H1 (cell line): ENCODE results near the gene WBP1L. TPM values are rescaled to one million over a fixed set of nuclear protein-coding genes. Genes with fewer than 3 reads are reported as not detected.

Experiments
- CTCF ChIA-PET: fragments of 300-600 bp; sonication (Branson Sonifier 250); formaldehyde crosslinking; loops from one replicate; lab custom pipeline; 2021; ENCODE audit not compliant: partially characterized antibody; lab: Charles Lee
- POLR2A ChIA-PET: fragments of 300-600 bp; sonication (Branson Sonifier 250); formaldehyde crosslinking; loops from one replicate; lab custom pipeline; 2021; ENCODE audit warnings: inconsistent platforms; ENCODE audit not compliant: partially characterized antibody; lab: Charles Lee
- DNase-seq, 2 experiments: peaks; one replicate each; pipeline versions ENCODE4 v3.0.0 to v3.0.0-alpha.2; 2010 to 2022; ENCODE audit warnings: low spot score in 2 of 2, low read depth in 1 of 2, mixed read lengths in 1 of 2
- FAIRE-seq: peaks from 2 replicates; lab custom pipeline; 2011; peaks lifted over from hg19 to GRCh38; lab: Jason Lieb, UNC
- H2AFZ ChIP-seq: 2 replicates; pipeline ENCODE4 v1.8.1; 2012; ENCODE audit warnings: low read length, inconsistent platforms
- H2AK5ac ChIP-seq: 2 replicates; pipeline ENCODE4 v1.6.1; 2013; ENCODE audit warnings: low read depth, low read length
- H2BK120ac ChIP-seq: replicated peaks from 2 replicates; pipeline ENCODE3; 2013; ENCODE audit warnings: low read depth, low read length, inconsistent platforms
- H2BK12ac ChIP-seq: 2 replicates; pipeline ENCODE4 v1.6.1; 2013; ENCODE audit warnings: low read depth, low read length
- H2BK15ac ChIP-seq: 2 replicates; pipeline ENCODE4 v1.6.1; 2013; ENCODE audit warnings: low read length
- H2BK20ac ChIP-seq: 2 replicates; pipeline ENCODE4 v1.6.1; 2013; ENCODE audit warnings: low read length
- H2BK5ac ChIP-seq: 2 replicates; pipeline ENCODE4 v1.6.1; 2013; ENCODE audit warnings: low read depth, low read length
- H3K14ac ChIP-seq: 2 replicates; pipeline ENCODE4 v1.6.1; 2013; ENCODE audit warnings: inconsistent platforms; ENCODE audit not compliant: insufficient read length
- H3K18ac ChIP-seq: 2 replicates; pipeline ENCODE4 v1.6.1; 2013; ENCODE audit warnings: low read length; ENCODE audit errors: extremely low read depth
- H3K23ac ChIP-seq: 2 replicates; pipeline ENCODE4 v1.6.1; 2013; ENCODE audit warnings: inconsistent platforms; ENCODE audit not compliant: insufficient read length
- H3K23me2 ChIP-seq: 2 replicates; pipeline ENCODE4 v1.6.1; 2013; ENCODE audit warnings: low read depth, low read length
- H3K27ac ChIP-seq: 2 replicates; pipeline ENCODE4 v1.6.1; 2011; ENCODE audit warnings: low read depth, low read length, inconsistent platforms
- H3K27me3 ChIP-seq, 4 experiments: replicated peaks in 1 of 4; 1 replicate in 1 of 4; 2 replicates in 3 of 4; pipeline versions ENCODE4 v1.6.1 to v1.8.1; 2011 to 2013; ENCODE audit warnings: low read length in 3 of 4, mild to moderate bottlenecking in 3 of 4, inconsistent platforms in 2 of 4, mixed read lengths in 2 of 4, moderate library complexity in 1 of 4; ENCODE audit not compliant: control insufficient read depth in 3 of 4, insufficient read depth in 3 of 4; ENCODE audit errors: extremely low read depth in 1 of 4
- H3K36me3 ChIP-seq, 4 experiments: 2 replicates each; pipeline versions ENCODE4 v1.6.1 to v1.8.1; 2011 to 2013; ENCODE audit warnings: mild to moderate bottlenecking in 4 of 4, low read length in 3 of 4, moderate library complexity in 2 of 4, control low read depth in 1 of 4, inconsistent platforms in 1 of 4; ENCODE audit not compliant: insufficient read depth in 4 of 4, control insufficient read depth in 2 of 4
- H3K4ac ChIP-seq: replicated peaks from 2 replicates; pipeline ENCODE3; 2013; ENCODE audit warnings: low read length, low read depth, mixed read lengths, inconsistent platforms; ENCODE audit not compliant: insufficient read length
- H3K4me1 ChIP-seq, 4 experiments: replicated peaks in 1 of 4; 1 replicate in 1 of 4; 2 replicates in 3 of 4; pipeline versions ENCODE4 v1.6.1 to v1.8.1; 2011 to 2013; ENCODE audit warnings: low read length in 3 of 4, inconsistent platforms in 2 of 4, mixed read lengths in 1 of 4; ENCODE audit not compliant: insufficient read depth in 4 of 4, control insufficient read depth in 3 of 4
- H3K4me2 ChIP-seq, 2 experiments: 2 replicates each; pipeline versions ENCODE4 v1.6.1 to v1.8.1; 2011 to 2013; ENCODE audit warnings: low read depth in 2 of 2, low read length in 2 of 2, control low read depth in 1 of 2, inconsistent platforms in 1 of 2, mild to moderate bottlenecking in 1 of 2; ENCODE audit not compliant: insufficient read depth in 1 of 2
- H3K4me3 ChIP-seq, 4 experiments: fragments of 200-600, 300-600 bp in 1 of 4; sonication (generic), shearing (Covaris generic), sonication (Bioruptor Twin) in 1 of 4; 2 replicates each; pipeline versions ENCODE4 v1.5.1 to v1.8.1; 2011 to 2016; ENCODE audit warnings: low read length in 4 of 4, low read depth in 3 of 4, control low read depth in 2 of 4, inconsistent platforms in 2 of 4, mild to moderate bottlenecking in 2 of 4, mixed read lengths in 1 of 4, moderate library complexity in 1 of 4; ENCODE audit not compliant: insufficient read depth in 2 of 4; ENCODE audit errors: extremely low read depth in 1 of 4
- H3K56ac ChIP-seq: replicated peaks from 2 replicates; pipeline ENCODE3; 2013; ENCODE audit warnings: low read depth, mild to moderate bottlenecking, mixed read lengths, low read length, inconsistent platforms; ENCODE audit not compliant: insufficient read length
- H3K79me1 ChIP-seq: 2 replicates; pipeline ENCODE4 v1.6.1; 2013; ENCODE audit warnings: low read depth, low read length, control low read depth
- H3K79me2 ChIP-seq, 2 experiments: 2 replicates each; pipeline versions ENCODE4 v1.6.1 to v1.8.1; 2012 to 2013; ENCODE audit warnings: low read length in 2 of 2, mild to moderate bottlenecking in 2 of 2, inconsistent platforms in 1 of 2; ENCODE audit not compliant: insufficient read depth in 2 of 2, control insufficient read depth in 1 of 2
- H3K9ac ChIP-seq, 4 experiments: replicated peaks in 1 of 4; 1 replicate in 1 of 4; 2 replicates in 3 of 4; pipeline versions ENCODE4 v1.6.1 to v1.8.1; 2011 to 2013; ENCODE audit warnings: low read depth in 3 of 4, low read length in 3 of 4, control low read depth in 2 of 4, mild to moderate bottlenecking in 2 of 4, moderate library complexity in 2 of 4, inconsistent platforms in 1 of 4; ENCODE audit errors: extremely low read depth in 1 of 4
- H3K9me3 ChIP-seq, 2 experiments: 2 replicates each; pipeline versions ENCODE4 v1.6.1 to v1.8.1; 2012 to 2013; ENCODE audit warnings: mild to moderate bottlenecking in 2 of 2, moderate library complexity in 2 of 2, control low read depth in 1 of 2, inconsistent platforms in 1 of 2, low read depth in 1 of 2, low read length in 1 of 2, mixed read lengths in 1 of 2; ENCODE audit not compliant: insufficient read depth in 2 of 2
- H4K20me1 ChIP-seq, 2 experiments: replicated peaks in 1 of 2; 2 replicates each; pipeline versions ENCODE3 to v1.8.1; 2011 to 2013; ENCODE audit warnings: inconsistent platforms in 2 of 2, low read length in 2 of 2, mild to moderate bottlenecking in 1 of 2; ENCODE audit not compliant: insufficient read depth in 2 of 2, control insufficient read depth in 1 of 2
- H4K5ac ChIP-seq: 2 replicates; pipeline ENCODE4 v1.6.1; 2013; ENCODE audit warnings: low read length, low read depth, mixed read lengths, inconsistent platforms; ENCODE audit not compliant: insufficient read length
- H4K8ac ChIP-seq: 2 replicates; pipeline ENCODE4 v1.8.0; 2013; ENCODE audit warnings: mild to moderate bottlenecking, moderate library complexity, low read length, inconsistent platforms; ENCODE audit not compliant: insufficient read depth; ENCODE audit errors: extremely low read depth
- H4K91ac ChIP-seq: replicated peaks from 2 replicates; pipeline ENCODE3; 2013; ENCODE audit warnings: low read length, mixed read lengths, inconsistent platforms; ENCODE audit not compliant: insufficient read length
- ATF3 ChIP-seq: IDR thresholded peaks from 2 replicates; pipeline ENCODE4 v1.6.1; 2011; ENCODE audit warnings: low read depth, mild to moderate bottlenecking, low read length; ENCODE audit not compliant: insufficient read depth
- BACH1 ChIP-seq: IDR thresholded peaks from 2 replicates; pipeline ENCODE4 v1.6.1; 2012; ENCODE audit warnings: low read length, improper control_type of control experiment
- CBX5 ChIP-seq: fragments of 300-800, 300-1000 bp; sonication (generic); IDR thresholded peaks from 2 replicates; pipeline ENCODE4 v1.7.1; 2016; ENCODE audit warnings: antibody characterized with exemption, low read length, low read depth
- CEBPB ChIP-seq: IDR thresholded peaks from 2 replicates; pipeline ENCODE4 v1.6.1; 2012; ENCODE audit warnings: low read depth, low read length
- EP300 ChIP-seq, 2 experiments: IDR thresholded peaks; 1 replicate in 1 of 2; 2 replicates in 1 of 2; pipeline ENCODE4 v1.6.1; 2011 to 2012; ENCODE audit warnings: low read depth in 2 of 2, low read length in 2 of 2, mild to moderate bottlenecking in 2 of 2, borderline replicate concordance in 1 of 2, inconsistent platforms in 1 of 2, moderate library complexity in 1 of 2
- GABPA ChIP-seq: IDR thresholded peaks from 2 replicates; pipeline ENCODE4 v1.6.1; 2011; ENCODE audit warnings: mild to moderate bottlenecking, low read length, moderate library complexity, borderline replicate concordance; ENCODE audit not compliant: insufficient read depth
- RAD21 ChIP-seq, 2 experiments: IDR thresholded peaks in 1 of 2; conservative IDR thresholded peaks in 1 of 2; 2 replicates each; pipeline ENCODE4 v1.6.1; 2011; ENCODE audit warnings: low read depth in 2 of 2, low read length in 2 of 2, improper control_type of control experiment in 1 of 2, inconsistent platforms in 1 of 2, mild to moderate bottlenecking in 1 of 2, moderate library complexity in 1 of 2
- SAP30 ChIP-seq: fragments of 300-600 bp; sonication (generic); IDR thresholded peaks from 2 replicates; pipeline ENCODE4 v1.7.1; 2012; ENCODE audit warnings: low read length, moderate library complexity, mild to moderate bottlenecking, inconsistent platforms; ENCODE audit not compliant: insufficient read depth, insufficient replicate concordance
- SP1 ChIP-seq: IDR thresholded peaks from 2 replicates; pipeline ENCODE4 v1.6.1; 2011; ENCODE audit warnings: low read depth, low read length
- SP4 ChIP-seq: IDR thresholded peaks from 2 replicates; pipeline ENCODE4 v1.6.1; 2012; ENCODE audit warnings: low read length, inconsistent platforms
- TAF7 ChIP-seq: optimal IDR thresholded peaks from 2 replicates; pipeline ENCODE3; 2011; ENCODE audit warnings: low read depth, mild to moderate bottlenecking, inconsistent platforms, low read length, moderate library complexity, borderline replicate concordance
- TBP ChIP-seq: IDR thresholded peaks from 2 replicates; pipeline ENCODE4 v1.6.1; 2011; ENCODE audit warnings: low read depth, low read length, improper control_type of control experiment
- WGBS, 2 experiments: shearing (Covaris generic) in 1 of 2; methylation state at CpG; one replicate each; pipeline versions ENCODE4 v1.1.6 to v1.1.7; 2013 to 2015; ENCODE audit warnings: low lambda C conversion rate in 2 of 2, mixed read lengths in 2 of 2, inconsistent platforms in 1 of 2, low coverage in 1 of 2, missing lambda C conversion rate in 1 of 2; ENCODE audit not compliant: insufficient replicate concordance in 2 of 2, insufficient coverage in 1 of 2, insufficient read length in 1 of 2; ENCODE audit errors: extremely low coverage in 1 of 2, missing lambda C conversion rate in 1 of 2; 5-methylcytosine and 5-hydroxymethylcytosine counted together
- polyA plus RNA-seq, 7 experiments: library from polyadenylated mRNA; depleted of rRNA in 3 of 7; stranded (reverse) in 5 of 7; unstranded in 2 of 7; fragments of >200 nt in 5 of 7; fragments of 200-250 nt in 2 of 7; gene quantifications; 1 replicate in 5 of 7; 2 replicates in 1 of 7; 4 replicates in 1 of 7; pipeline versions ENCODE4 v1.2.1 to v1.2.3, GENCODE V29; 2011 to 2013; ENCODE audit warnings: missing spikeins in 2 of 7, mixed read lengths in 2 of 7
- total RNA-seq: library from RNA; stranded (reverse); fragmentation: NEBNext Ultra II Directional; extraction: Animal tissue kit (Norgen Biotek cat#: 25700); gene quantifications from 2 replicates; pipeline ENCODE4 v1.2.1, GENCODE V29; 2021

WBP1L gene
- total and polyA plus RNA-seq, 2 of the 8 experiments (the other 6 are each of a cell fraction or from before 2014, with no cell fraction given): 26.6 to 29.9 TPM

- no peak overlapping the region for H4K5ac ChIP-seq
- H3K4me1 ChIP-seq: no peaks in the 10 kb centered on the region
- H2AFZ ChIP-seq: no peak overlapping the region
- no peak overlapping the region for H2BK20ac ChIP-seq
- no peak overlapping the region for H3K14ac ChIP-seq
- no peak overlapping the region for H4K91ac ChIP-seq
- no peaks in the 10 kb centered on the region for H4K20me1 ChIP-seq
- H3K27ac ChIP-seq: no peak overlapping the region
- no peaks in the 10 kb centered on the region for H3K27me3 ChIP-seq
- no peak overlapping the region for H3K9ac ChIP-seq
- no peak overlapping the region for H4K8ac ChIP-seq
- ChIA-PET CTCF (interaction anchor here (0.6 to 5.2 kb wide), 26 partner anchors 8 to 316 kb away, joined by 3 to 42 read pairs (median 4); partner anchors contain the start of genes CYP17A1 and WBP1L), POLR2A (interaction anchor here (1.4 to 4.1 kb wide), 5 partner anchors 8 to 38 kb away, joined by 3 to 22 read pairs (median 6); partner anchors contain the start of genes ARL3, SFXN2 and WBP1L)
- no peak overlapping the region for H2BK5ac ChIP-seq
- no peak overlapping the region for H3K4me2 ChIP-seq
- DNase-seq (no peak), FAIRE-seq (no peak)
- peaks cover 3 to 7% of the 10 kb centered on the region in 2 experiments; a peak in 2 of 4 replicates for H3K79me2 ChIP-seq
- H2BK15ac ChIP-seq: no peak overlapping the region
- H3K23ac ChIP-seq: no peak overlapping the region
- peaks cover 3% of the 10 kb centered on the region; the same call in 1 of the 2 replicates for H3K79me1 ChIP-seq
- no peak overlapping the region for H2BK120ac ChIP-seq
- no peak overlapping the region for H2AK5ac ChIP-seq
- H2BK12ac ChIP-seq: 0 out of 2 replicates have a peak overlapping the region, but pooled peaks have one; percentile 84
- no peak overlapping the region for H3K56ac ChIP-seq
- WGBS, 2 experiments: 93% methylated on average over 9 of the region's 9 CpGs; no CpG with 5 or more reads in 1 of the 2 experiments
- no peak overlapping the region for H3K4me3 ChIP-seq
- no peaks in the 10 kb centered on the region for H3K9me3 ChIP-seq
- H3K18ac ChIP-seq: no peak overlapping the region
- no peaks in the 10 kb centered on the region for H3K36me3 ChIP-seq
- no peak overlapping the region for H3K4ac ChIP-seq
- H3K23me2 ChIP-seq: no peaks in the 10 kb centered on the region
- TF ChIP-seq CBX5: no peak
- no peak for TF ChIP-seq RAD21 (IDR thresholded peaks at IDR 0.05 in 1 of 2, conservative IDR thresholded peaks at IDR 0.05 in 1 of 2; ENCODE audit: low read depth in 2 of 2, low read length in 2 of 2)
- no peak for TF ChIP-seq SP1
- no peak for TF ChIP-seq SAP30
- no peak for TF ChIP-seq CEBPB
- no peak for TF ChIP-seq GABPA
- TF ChIP-seq TBP: no peak
- no peak for TF ChIP-seq TAF7
- no peak for TF ChIP-seq ATF3
- no peak for TF ChIP-seq BACH1
- TF ChIP-seq SP4: no peak
- no peak for TF ChIP-seq EP300 (IDR thresholded peaks at IDR 0.05; ENCODE audit: borderline replicate concordance in 1 of 2, low read depth in 2 of 2, low read length in 2 of 2)
Measured at GRCh38 chr10:102752266-102752930, 8.7 kb downstream of the WBP1L start.
